Fibroblast of lung (primary cell): ENCODE results near the gene MEIOB.

Experiments
- EZH2 ChIP-seq: IDR thresholded peaks from 2 replicates; pipeline ENCODE4 v1.5.1; 2012; ENCODE audit warnings: low read length, control low read depth, mild to moderate bottlenecking; ENCODE audit errors: missing control alignments
- TF ChIP-seq, protein P1 (sequence below), 2 donors: IDR thresholded peaks in 1 of 2; conservative IDR thresholded peaks in 1 of 2; 1 replicate in 1 of 2; 2 replicates in 1 of 2; pipeline ENCODE4 v1.5.1; 2011 to 2012; ENCODE audit warnings: low read length in 2 of 2, control low read depth in 1 of 2, inconsistent platforms in 1 of 2, low read depth in 1 of 2, mild to moderate bottlenecking in 1 of 2

DNA sequence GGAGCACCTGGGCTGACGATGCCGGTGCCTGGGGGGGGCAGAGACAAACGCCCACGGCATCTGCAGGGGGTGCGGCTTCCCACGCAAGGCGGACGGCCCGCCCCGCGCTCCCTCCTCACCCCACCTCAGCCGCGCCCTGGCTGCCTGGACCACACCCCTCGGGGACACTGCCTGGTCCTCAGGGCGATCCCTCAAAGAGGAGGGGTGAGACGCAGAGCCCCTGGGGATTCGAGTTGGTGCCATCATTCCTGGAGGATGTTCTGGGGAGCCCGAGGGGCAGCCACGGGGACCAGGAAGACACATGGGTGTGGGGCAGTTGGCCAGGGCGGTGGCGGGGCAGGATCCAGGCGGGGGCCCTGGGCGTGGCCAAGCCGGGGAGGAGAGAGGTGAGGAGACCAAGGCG lies 82.3 kb downstream of the MEIOB start:
- TF ChIP-seq, protein P1, sequence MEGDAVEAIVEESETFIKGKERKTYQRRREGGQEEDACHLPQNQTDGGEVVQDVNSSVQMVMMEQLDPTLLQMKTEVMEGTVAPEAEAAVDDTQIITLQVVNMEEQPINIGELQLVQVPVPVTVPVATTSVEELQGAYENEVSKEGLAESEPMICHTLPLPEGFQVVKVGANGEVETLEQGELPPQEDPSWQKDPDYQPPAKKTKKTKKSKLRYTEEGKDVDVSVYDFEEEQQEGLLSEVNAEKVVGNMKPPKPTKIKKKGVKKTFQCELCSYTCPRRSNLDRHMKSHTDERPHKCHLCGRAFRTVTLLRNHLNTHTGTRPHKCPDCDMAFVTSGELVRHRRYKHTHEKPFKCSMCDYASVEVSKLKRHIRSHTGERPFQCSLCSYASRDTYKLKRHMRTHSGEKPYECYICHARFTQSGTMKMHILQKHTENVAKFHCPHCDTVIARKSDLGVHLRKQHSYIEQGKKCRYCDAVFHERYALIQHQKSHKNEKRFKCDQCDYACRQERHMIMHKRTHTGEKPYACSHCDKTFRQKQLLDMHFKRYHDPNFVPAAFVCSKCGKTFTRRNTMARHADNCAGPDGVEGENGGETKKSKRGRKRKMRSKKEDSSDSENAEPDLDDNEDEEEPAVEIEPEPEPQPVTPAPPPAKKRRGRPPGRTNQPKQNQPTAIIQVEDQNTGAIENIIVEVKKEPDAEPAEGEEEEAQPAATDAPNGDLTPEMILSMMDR (conservative IDR thresholded peaks at IDR 0.05 in 1 of 2, IDR thresholded peaks at IDR 0.05 in 1 of 2; ENCODE audit: low read depth in 1 of 2, low read length in 2 of 2): no peak
- no peak for TF ChIP-seq EZH2
